Thymus (tissue), 11 donors: ENCODE results near the gene MSX2. TPM values are rescaled to one million over a fixed set of nuclear protein-coding genes. Genes with fewer than 3 reads are reported as not detected.
"Not testable (repeated sequence)": the region's sequence is repeated elsewhere in the genome, so short reads cannot be mapped to it uniquely, and the experiment has no call there.

Source experiments
- DNase-seq, 9 donors: peaks; one replicate each; pipeline ENCODE4 v3.0.0-alpha.2; 2013; ENCODE audit warnings: low spot score in 9 of 9, low read depth in 6 of 9, missing footprints in 1 of 9
- H3K27ac ChIP-seq, 2 donors: one replicate each; pipeline ENCODE4 v1.5.1; 2013; ENCODE audit warnings: control low read depth in 1 of 2, low read depth in 1 of 2, low read length in 1 of 2, mild to moderate bottlenecking in 1 of 2, moderate library complexity in 1 of 2
- H3K27me3 ChIP-seq, 2 donors: one replicate each; pipeline ENCODE4 v1.5.1; 2013; ENCODE audit warnings: low read length in 1 of 2; ENCODE audit not compliant: control insufficient read depth in 2 of 2, insufficient read depth in 1 of 2
- H3K36me3 ChIP-seq, 2 donors: one replicate each; pipeline ENCODE4 v1.5.1; 2013; ENCODE audit warnings: low read length in 1 of 2, mild to moderate bottlenecking in 1 of 2, moderate library complexity in 1 of 2; ENCODE audit not compliant: control insufficient read depth in 2 of 2, insufficient read depth in 2 of 2
- H3K4me1 ChIP-seq, 2 donors: one replicate each; pipeline ENCODE4 v1.5.1; 2013; ENCODE audit warnings: low read length in 2 of 2; ENCODE audit not compliant: control insufficient read depth in 2 of 2, insufficient read depth in 2 of 2
- H3K4me3 ChIP-seq, 2 donors: one replicate each; pipeline ENCODE4 v1.5.1; 2013; ENCODE audit warnings: low read length in 2 of 2, control low read depth in 1 of 2, mild to moderate bottlenecking in 1 of 2
- H3K9me3 ChIP-seq, 2 donors: one replicate each; pipeline ENCODE4 v1.5.1; 2013; ENCODE audit warnings: low read length in 1 of 2, mild to moderate bottlenecking in 1 of 2; ENCODE audit not compliant: control insufficient read depth in 2 of 2, insufficient read depth in 1 of 2
- WGBS: extraction: QIAGEN DNeasy Blood & Tissue Kit; methylation state at CpG from one replicate; pipeline ENCODE4 v1.1.7; 2013; 5-methylcytosine and 5-hydroxymethylcytosine counted together
- polyA plus RNA-seq: library from polyadenylated mRNA; stranded (reverse); fragments of 200-250 nt; gene quantifications from one replicate; pipeline ENCODE4 v1.2.3, GENCODE V29; 2013
- total RNA-seq: library from RNA; stranded (reverse); fragments of 120-200 nt; gene quantifications from one replicate; pipeline ENCODE4 v1.2.4, GENCODE V29; 2013
- donor health status: healthy.

Gene MSX2
- total and polyA plus RNA-seq, 2 donors, result 0.19 to 0.41 TPM

GRCh38 chr5:174760721-174761120 is 36.3 kb downstream of the MSX2 start:
- Histone ChIP-seq H3K36me3 (no peaks in the 10 kb centered on the region), H3K27ac (no peak overlapping the region), H3K4me3 (no peak overlapping the region), H3K4me1 (no peaks in the 10 kb centered on the region), H3K9me3 (no peaks in the 10 kb centered on the region), H3K27me3 (no peaks in the 10 kb centered on the region)
- DNase-seq, result no peak
- 94% methylated on average over 11 of the region's 11 CpGs for WGBS

GRCh38 chr5:174761341-174761740 is 37.0 kb downstream of the MSX2 start:
- not testable (repeated sequence) for H3K4me3 ChIP-seq, H3K9me3 ChIP-seq, H3K27ac ChIP-seq, H3K27me3 ChIP-seq, H3K4me1 ChIP-seq, DNase-seq, H3K36me3 ChIP-seq
- 96% methylated on average over 1 of the region's 2 CpGs for WGBS

GRCh38 chr5:174764309-174764708 is 39.9 kb downstream of the MSX2 start:
- Histone ChIP-seq H3K27ac (no peak overlapping the region), H3K36me3 (no peaks in the 10 kb centered on the region), H3K4me1 (no peaks in the 10 kb centered on the region), H3K27me3 (no peaks in the 10 kb centered on the region), H3K4me3 (no peak overlapping the region), H3K9me3 (no peaks in the 10 kb centered on the region)
- WGBS, result 91% methylated on average over 10 of the region's 10 CpGs
- DNase-seq, result no peak

- Histone ChIP-seq H3K4me3 (no peak overlapping the region), H3K4me1 (no peaks in the 10 kb centered on the region), H3K9me3 (no peaks in the 10 kb centered on the region), H3K27ac (no peak overlapping the region), H3K36me3 (no peaks in the 10 kb centered on the region), H3K27me3 (no peaks in the 10 kb centered on the region)
- no peak for DNase-seq
- 93% methylated on average over 18 of the region's 18 CpGs for WGBS
These were observed 41.2 kb downstream of the MSX2 start for GRCh38 chr5:174765540-174765939.

GRCh38 chr5:174767670-174768069 is 43.3 kb downstream of the MSX2 start:
- no peaks in the 10 kb centered on the region for H3K9me3 ChIP-seq
- DNase-seq, result no peak
- WGBS, result 75% methylated on average over 4 of the region's 4 CpGs

GRCh38 chr5:174769005-174769404 is 44.6 kb downstream of the MSX2 start:
- H3K9me3 ChIP-seq, result no peaks in the 10 kb centered on the region
- no peak for DNase-seq
- no peak overlapping the region for H3K27ac ChIP-seq
- no peaks in the 10 kb centered on the region for H3K36me3 ChIP-seq
- no peaks in the 10 kb centered on the region for H3K4me1 ChIP-seq
- H3K4me3 ChIP-seq, result no peak overlapping the region
- WGBS, result 95% methylated on average over 4 of the region's 4 CpGs
- no peaks in the 10 kb centered on the region for H3K27me3 ChIP-seq

More at GRCh38 chr5:174767670-174768069, 43.3 kb downstream of the MSX2 start:
- Histone ChIP-seq H3K27ac (no peak overlapping the region), H3K36me3 (no peaks in the 10 kb centered on the region), H3K4me1 (no peaks in the 10 kb centered on the region), H3K27me3 (no peaks in the 10 kb centered on the region), H3K4me3 (no peak overlapping the region)

GRCh38 chr5:174773371-174773770 is 49.0 kb downstream of the MSX2 start:
- H3K27me3 ChIP-seq, result no peaks in the 10 kb centered on the region
- no peak overlapping the region for H3K4me3 ChIP-seq
- no peaks in the 10 kb centered on the region for H3K36me3 ChIP-seq
- H3K9me3 ChIP-seq, result no peaks in the 10 kb centered on the region
- 97% methylated on average over 3 of the region's 3 CpGs for WGBS
- no peak overlapping the region for H3K27ac ChIP-seq
- no peak for DNase-seq
- no peaks in the 10 kb centered on the region for H3K4me1 ChIP-seq

- DNase-seq, result no peak
- 89% methylated on average over 3 of the region's 3 CpGs for WGBS
- Histone ChIP-seq H3K36me3 (no peaks in the 10 kb centered on the region), H3K4me1 (no peaks in the 10 kb centered on the region), H3K27ac (no peak overlapping the region), H3K27me3 (no peaks in the 10 kb centered on the region), H3K4me3 (no peak overlapping the region), H3K9me3 (no peaks in the 10 kb centered on the region)
These were observed 50.7 kb downstream of the MSX2 start for GRCh38 chr5:174775081-174775480.

GRCh38 chr5:174777111-174777510 is 52.7 kb downstream of the MSX2 start:
- Histone ChIP-seq H3K9me3 (no peaks in the 10 kb centered on the region), H3K27ac (no peak overlapping the region), H3K4me3 (no peak overlapping the region), H3K36me3 (no peaks in the 10 kb centered on the region), H3K4me1 (no peaks in the 10 kb centered on the region), H3K27me3 (no peaks in the 10 kb centered on the region)
- DNase-seq, result no peak
- 91% methylated on average over 6 of the region's 6 CpGs for WGBS

GRCh38 chr5:174777583-174777982 is 53.2 kb downstream of the MSX2 start:
- Histone ChIP-seq H3K27ac (no peak overlapping the region), H3K4me1 (no peaks in the 10 kb centered on the region), H3K27me3 (no peaks in the 10 kb centered on the region), H3K9me3 (no peaks in the 10 kb centered on the region), H3K36me3 (no peaks in the 10 kb centered on the region), H3K4me3 (no peak overlapping the region)
- no peak for DNase-seq
- 76% methylated on average over 2 of the region's 2 CpGs for WGBS
